ENCODE results near the gene ADD1.

ADD1 gene

DNA sequence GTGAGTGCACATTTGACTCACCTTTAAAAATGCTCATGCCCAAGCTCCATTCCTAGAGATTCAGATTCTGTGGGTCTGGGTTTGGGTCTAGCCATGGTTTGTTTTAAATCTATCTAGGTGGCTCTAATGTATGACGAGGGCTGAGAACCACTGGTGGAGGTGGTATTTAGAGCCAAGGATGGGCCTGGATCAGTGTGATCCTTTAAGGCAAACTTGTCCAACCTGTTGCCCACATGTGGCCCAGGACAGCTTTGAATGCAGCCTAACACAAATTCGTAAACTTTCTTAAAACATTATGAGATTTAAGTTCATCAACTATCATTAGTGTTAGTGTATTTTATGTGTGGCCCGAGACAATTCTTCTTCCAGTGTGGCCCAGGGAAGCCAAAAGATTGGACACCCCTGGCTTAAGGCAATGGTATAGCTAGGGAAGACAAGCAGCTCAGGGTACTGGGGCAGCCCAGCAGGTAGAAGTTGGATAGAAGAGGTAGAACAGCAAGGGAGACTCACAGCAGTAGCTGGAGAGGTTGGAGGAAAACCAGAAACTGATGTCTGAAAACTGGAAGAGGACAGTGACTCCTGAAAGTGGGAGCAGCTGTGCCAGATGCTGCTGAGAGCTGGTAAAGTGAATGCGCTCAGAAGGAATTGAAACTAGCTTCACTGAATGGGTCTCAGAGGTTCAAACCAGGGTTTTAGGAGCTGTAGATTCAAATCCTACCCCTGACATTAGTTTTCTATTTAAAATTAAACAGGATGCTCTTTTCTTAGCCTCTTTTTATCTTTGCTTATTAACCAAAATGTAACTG is 18.2 kb downstream of the ADD1 start:
- no peak for DNase-seq

DNA sequence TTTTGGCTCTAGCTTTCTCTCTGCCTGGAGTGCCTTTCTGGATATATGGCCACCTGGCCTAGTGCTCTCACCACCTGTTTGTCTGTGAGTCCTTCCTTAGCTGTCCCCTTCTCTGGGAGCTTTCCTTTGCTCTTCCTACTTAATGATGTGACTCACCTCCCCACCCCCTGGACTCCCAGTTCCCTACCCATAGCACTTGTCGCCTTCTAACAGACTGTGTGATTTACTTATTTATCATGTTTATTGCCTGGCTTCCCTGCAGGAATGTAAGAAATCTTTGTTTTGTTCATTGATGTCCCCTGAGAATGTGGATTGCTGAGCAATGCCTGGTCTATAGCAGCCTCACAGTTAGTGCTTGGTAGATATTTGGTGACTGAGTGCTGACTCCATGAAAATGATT is 18.9 kb downstream of the ADD1 start:
- no peak for DNase-seq

DNA sequence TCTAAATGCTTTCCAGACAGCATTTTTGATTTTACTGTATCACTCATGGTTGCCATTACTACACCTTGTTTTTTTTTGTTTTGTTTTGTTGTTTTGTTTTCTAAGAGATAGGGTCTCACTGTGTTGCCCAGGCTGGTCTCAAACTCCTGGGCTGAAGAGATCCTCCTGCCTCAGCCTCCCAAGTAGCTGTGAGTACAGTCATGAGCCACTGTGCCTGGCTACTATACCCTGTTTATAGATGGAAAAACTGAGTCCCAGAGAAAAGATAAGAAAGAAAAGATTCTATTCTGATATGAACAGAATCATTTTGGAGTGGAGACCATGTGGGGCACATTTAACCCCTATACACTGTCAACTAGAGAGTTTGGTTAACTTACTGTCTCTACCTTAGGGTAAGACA is 20.0 kb downstream of the ADD1 start:
- DNase-seq, result no peak

DNA sequence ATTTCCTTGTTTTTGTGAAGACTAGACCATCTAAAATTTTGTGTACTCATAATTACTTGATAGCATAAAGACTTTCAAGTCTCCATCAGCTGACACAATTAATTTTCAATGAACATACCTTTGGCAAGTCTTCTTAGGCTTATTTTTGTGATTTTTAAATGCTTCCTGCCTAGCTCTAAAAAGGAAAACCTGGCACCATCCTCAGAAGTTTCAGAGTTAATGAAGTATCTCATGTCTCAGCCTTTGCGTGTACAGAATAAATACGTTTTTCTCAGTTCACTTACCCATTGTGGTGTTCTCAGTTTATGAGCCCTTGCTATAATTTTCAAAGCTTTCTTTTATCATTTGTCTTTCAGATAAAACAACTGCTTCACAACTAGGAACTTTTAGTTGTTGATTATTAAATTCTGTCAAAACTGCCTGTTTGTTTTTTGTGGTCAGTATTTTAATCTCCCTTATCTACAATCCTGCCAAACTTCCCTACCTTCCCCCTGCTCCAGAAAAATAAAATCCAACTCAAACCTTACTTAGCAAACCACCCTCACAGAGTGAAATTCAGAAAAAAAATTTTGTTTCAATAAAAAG is 21.6 kb downstream of the ADD1 start:
- no peak for DNase-seq

DNA sequence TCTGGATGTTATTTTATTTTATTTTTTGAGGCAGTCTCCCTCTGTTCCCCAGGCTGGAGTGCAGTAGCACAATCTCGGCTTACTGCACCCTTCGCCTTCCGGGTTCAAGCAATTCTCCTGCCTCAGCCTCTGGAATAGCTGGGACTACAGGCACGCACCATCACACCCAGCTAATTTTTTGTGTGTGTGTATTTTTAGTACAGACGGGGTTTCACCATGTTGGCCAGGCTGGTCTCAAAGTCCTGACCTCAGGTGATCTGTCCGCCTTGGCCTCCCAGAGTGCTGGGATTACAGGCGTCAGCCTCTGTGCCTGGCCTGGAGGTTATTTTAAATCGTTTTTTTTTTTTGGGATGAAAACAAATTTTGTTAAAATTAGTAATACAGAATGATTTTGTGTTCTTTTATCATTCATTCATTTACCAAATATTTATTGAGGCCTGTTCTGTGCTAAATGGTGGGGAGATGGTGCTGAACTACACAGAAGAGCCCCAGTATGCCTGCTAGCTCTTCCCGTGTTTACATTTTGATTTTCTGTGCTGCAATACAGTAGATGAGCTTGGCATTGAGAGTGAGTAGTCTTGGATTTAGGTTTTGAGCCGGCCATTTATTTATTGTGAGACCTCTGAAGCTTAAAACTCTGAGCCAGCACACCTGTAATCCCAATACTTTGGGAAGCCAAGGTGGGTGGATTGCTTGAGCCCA is 22.7 kb downstream of the ADD1 start:
- DNase-seq, result no peak

DNA sequence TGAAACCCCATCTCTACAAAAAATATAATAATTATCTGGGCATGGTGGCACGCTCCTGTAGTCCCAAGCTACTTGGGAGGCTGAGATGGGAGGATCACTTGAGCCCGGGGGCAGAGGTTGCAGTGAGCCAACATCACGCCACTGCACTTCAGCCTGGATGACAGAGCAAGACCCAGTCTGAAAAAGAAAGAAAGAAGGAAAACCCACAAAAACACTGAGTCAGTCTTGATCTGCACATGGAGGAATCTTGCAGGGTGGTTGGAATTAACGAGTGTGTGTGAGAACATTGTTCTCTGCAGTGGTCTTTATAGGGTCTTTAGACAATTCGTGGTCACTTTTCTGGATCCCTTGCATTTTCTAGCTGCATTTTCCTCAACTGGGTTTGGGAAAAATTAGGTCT is 23.2 kb downstream of the ADD1 start:
- no peak for DNase-seq

DNA sequence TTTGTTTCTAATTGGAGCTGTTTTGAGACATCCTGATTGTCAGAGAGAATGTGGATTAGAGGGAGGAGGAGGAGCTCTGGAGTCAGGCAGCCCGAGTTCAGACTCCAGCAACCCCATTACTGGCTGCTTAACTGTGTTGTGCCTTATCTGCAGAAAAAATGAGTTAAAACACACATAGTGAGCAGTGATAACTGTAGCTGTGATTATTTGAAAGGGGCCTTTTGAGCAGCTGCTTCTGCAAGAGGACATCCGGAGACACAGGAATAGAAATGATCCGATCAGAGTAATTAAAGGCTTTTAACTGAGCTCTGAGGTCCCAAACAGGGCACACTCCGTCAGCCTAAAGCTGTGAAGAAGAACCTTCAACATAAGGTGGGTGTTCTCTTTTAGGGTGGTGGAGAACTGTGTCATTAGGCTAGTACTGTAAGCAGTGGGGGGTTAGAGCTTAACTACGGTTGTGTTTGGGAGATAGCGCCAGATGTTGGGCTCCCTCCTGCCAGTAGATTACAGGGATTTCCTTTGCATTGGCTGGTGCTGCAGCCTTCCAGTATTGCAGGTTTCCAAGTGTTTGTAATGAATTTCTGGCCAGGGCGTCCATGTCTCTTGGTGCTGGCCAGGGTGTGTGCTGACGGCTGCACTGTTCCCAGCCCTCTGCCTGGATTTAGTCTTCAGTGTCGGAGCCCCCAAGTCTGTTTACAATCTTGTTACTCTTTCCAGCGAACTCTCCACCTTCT is 24.3 kb downstream of the ADD1 start:
- DNase-seq, result no peak

DNA sequence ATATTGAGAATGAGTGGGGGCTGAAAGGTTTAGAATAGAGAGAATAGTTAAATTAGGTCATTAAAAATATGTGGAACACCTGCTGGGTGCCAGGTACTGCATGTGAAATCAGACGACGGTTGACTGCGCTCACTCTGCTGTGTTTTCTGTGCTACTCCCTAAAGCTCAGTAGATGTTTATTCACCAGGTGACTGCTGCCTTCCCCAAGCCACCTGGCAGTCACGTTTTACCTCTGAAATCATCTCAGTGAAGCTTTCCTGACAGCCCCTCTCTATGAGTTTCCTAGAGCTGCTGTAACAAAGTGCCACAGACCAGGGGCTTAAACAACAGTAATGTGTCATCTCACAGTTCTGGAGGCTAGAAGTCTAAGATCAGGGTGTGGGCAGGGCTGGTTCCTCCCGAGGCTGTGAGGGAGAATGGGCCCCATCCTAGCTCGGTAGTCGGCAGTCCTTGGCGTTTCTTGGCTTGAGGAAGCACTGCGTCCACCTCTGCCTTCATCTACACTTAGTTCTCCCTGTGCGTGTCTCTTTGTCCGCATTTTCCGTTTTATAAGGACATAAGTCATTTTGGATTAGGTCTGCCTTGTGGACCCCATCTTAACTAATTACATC is 25.3 kb downstream of the ADD1 start:
- no peak for DNase-seq

DNA sequence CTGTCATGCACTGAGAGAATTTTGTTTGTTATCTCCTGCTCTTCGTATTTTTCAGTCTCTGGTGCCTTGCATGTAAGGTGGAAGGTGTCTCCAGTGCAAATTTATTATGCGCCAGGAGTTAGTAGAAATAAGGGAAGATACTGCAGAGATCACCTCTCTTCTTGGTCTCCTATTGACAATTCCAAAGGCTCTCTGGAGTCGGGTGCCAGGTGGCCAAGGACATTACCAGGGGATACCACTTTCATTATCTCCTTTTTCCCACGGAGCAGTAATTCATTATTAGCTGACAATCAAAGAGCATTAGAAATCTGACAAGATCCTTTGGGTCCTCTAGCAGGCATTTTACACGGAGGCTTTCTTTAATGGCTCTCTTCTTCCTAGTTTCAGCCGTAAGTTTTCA is 26.0 kb downstream of the ADD1 start:
- no peak for DNase-seq

DNA sequence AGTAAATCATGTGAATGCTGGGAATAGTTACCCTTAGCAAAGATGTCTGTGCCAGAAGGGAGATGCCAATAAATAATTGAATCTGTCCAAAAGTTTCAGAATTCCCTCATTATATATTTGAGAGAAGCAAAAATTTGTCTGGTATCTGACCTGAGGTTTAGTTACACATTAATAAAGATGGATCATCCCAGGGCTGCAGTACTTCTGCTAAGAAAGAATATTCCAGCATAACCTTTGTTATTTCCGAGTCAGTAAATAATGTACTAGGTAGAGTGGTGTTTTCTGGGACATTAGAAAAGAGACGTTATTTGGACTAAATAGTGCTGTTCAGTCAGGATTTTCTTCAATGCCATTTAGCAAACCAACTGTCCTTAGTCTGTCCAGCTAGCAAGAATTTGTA is 26.4 kb downstream of the ADD1 start:
- no peak for DNase-seq

DNA sequence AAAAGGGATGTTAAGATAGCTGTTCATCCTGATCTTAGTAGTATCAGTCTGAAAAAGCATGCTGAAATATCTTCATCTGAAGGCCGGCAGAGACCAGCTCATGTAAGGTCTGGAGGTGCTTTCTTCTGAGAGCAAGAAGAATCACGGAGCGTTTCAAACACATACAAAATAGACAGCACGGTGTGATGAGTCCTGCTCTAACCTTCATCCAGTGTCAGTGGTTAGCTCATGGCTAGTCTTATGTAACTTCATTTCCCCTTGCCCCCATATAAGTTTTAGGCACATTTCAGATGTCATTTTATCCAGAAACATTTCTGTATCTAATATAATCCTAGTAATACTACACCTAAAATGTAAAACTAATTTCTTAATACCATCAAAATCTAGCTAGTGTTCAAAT is 27.8 kb downstream of the ADD1 start:
- DNase-seq, result no peak

DNA sequence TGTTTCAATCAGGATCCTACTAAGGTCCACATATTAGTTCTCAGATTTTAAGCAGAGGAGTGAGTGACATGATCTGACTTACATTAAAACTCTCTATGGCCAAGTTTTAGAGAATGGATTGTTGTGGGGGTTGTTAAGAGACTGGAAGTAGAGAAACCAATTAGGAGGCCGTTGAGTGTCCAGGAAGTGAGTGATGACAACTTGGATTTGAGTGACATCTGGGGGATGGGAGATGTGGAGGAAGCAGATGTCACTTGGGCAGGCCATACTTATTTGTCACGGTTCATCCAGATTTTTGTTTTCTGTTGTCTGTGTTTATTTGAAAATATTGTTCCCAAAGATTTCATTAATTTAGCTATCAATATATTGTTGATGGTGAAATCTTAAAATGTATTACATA is 28.3 kb downstream of the ADD1 start:
- no peak for DNase-seq

DNA sequence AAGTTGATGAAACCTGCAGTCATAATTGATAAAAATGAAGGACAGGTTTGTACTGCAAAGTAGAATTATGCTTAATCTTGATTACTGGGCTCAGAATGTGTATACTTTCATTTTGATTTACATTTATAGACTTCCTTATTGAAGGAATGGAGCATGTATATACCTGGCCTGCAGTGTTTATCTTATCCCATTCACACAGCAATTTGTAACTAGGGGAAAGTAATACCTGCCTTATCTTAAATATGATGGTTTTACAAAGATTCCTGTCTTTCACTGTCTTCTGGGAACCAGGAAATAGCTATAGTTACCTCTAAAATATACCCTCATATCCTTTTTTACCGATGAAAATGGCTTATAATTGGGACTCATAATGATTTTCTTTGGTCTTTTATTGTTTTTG is 29.7 kb downstream of the ADD1 start:
- DNase-seq, result no peak

DNA sequence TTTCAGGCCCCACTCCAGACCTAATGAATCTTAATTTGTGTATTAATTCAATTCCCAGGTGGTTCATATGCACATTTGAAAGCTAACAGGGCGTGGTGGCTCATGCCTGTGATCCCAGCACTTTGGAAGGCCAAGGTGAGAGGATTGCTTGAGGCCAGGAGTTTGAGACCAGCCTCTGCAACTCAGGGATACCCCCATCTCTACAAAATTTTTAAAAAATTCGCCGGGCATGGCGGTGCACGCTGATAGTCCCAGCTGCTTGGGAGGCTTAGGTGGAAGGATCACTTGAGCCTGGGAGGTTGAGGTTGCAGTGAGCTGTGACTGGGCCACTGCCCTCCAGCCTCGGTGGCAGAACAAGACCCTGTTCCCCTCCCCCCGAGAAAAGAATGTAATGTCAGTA is 31.2 kb downstream of the ADD1 start:
- DNase-seq, result no peak

DNA sequence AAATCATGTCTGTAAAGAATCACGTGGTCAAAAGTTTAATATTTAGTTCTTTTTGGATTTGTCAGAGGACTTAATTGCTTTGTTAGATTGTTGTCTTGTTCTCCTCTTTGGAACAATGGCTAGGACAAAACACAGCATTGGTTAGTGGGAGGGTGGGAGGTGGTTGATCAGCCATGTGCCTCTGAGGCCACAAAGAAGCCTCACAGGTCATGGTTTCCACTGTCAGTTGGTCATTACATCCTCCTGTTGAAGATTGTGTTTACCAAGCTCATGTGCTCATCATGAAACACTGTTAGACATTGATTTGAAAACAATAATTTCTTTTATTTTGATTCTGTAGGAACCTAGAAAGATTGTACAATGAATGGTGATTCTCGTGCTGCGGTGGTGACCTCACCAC is 31.9 kb downstream of the ADD1 start:
- no peak for DNase-seq

DNA sequence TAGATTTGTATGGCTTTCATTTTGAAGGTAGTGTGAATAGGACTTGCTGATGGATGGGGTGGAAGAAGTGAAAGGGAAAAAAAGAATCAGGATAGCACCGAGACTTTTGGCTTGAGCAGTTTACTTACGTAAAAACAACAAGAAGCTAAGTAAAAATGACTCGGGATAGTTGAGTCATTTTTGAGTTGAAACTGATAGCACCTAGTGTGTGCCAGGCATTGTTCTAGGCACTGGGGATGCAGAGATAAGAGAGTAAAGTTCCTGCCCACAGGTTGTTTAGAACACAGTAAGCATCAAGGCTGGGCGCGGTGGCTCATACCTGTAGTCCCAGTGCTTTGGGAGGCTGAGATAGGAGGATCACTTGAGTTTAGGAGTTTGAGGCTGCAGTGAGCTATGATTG is 34.7 kb downstream of the ADD1 start:
- DNase-seq, result no peak

DNA sequence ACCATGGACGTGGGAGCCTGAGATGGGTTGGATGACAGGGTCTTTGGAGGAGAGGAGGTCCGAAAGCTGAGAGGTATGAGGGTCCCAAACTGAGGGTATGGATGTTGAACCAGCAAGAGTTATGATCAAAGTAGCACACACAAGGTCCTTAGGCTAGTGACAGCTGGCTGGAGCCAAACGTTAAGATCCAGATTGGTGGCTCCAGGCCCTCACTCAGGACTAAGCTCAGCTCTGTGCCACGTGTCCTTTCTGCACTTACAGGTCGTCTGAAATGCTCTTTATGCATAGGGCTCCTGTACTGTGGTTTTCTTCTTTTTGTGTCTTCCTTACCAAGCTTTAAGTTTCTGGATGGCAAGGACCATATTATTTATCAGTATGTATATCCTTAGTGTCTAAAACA is 35.4 kb downstream of the ADD1 start:
- DNase-seq, result no peak

DNA sequence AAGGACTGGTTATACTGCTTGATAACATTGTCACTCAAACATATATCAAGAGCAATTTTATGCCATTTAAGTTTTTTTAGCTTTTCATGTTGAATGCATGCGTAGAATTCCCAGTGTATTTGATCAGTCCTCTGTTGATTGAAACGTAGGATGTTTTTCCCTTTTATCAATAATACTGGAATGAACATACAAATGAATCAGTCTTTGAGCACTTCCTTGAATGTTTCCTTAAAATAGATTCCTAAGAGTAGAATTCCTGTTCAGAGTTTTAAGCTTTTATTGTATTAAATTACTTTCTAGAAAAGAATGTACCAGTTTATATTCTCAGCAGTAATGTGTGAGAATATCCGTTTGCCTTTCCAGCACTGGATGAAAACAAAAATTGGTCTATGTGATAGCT is 37.8 kb downstream of the ADD1 start:
- no peak for DNase-seq

DNA sequence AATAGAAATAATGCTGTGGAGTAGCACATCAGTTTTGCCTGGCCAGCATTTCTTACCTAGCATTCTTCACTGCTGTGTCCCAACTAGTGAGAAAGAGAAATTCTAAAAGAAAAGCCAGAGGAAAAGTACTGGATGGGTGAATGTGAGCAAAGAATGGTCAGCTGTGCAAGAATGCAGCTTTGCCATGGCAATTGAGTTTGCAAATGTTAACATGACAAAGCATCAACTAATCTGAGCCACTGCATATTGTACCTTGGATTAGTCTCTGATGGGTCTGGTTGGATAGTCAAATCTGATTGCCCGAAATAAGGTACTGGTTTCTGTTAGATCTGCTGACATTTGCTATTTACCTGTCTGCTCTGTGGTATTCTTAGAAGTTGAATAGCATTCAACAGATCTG is 38.7 kb downstream of the ADD1 start:
- DNase-seq, result no peak

DNA sequence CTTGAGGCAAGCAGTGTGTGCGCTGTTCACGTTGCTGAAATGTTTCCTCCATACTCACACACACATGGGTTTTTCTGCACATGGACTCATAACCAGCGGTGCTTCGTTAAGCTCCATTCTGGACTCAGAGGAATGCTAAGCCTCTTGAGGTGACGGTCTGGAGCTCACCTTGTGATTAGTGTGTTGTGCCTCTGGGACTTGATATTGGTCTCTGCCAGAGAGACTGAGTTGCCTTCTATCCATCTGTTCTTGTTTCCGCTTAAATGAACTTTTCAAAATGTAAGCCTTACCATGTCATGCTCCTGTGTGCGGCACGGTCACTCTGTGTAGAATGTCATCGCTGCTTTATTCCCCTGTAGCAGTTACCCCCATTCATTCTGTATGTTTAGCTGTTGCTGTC is 42.5 kb downstream of the ADD1 start:
- no peak for DNase-seq

DNA sequence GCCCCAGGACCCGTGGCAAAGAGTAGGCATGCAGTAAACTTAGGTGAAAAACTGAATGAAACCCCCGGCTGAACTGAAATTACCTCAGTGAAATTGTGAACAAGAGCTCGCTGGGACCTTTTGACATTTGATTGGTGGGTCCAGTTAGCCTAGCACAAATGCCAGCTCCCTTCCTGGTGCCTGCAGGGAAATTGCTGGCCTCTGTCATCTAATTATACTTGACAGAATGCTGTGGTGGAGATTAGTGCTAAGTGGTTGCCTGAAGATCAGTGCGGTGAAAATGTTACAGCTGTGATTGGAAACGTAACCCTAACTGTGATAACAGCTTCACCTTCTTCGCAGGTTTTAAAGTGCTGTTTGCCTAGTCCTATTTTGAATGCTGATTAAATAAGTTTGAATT is 43.0 kb downstream of the ADD1 start:
- no peak for DNase-seq

DNA sequence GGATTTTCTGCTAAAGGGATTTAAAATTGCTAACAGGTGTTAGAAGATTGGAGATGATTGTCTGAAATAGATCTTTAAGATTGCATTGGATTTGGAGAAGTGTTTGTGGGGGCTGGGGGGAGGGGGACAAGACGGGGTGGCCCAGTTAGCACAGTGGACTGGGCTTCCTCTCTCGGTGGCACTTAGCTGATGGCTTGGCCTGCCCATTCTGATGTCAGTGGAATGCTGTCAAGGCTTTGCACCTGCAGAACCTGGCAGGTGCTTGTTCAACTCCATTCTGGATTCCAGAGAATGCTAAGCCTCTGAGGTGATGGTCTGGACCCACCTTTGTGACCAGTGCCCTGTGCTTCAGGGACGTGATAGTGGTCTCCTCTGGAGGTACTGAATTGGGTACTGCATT is 43.7 kb downstream of the ADD1 start:
- no peak for DNase-seq

DNA sequence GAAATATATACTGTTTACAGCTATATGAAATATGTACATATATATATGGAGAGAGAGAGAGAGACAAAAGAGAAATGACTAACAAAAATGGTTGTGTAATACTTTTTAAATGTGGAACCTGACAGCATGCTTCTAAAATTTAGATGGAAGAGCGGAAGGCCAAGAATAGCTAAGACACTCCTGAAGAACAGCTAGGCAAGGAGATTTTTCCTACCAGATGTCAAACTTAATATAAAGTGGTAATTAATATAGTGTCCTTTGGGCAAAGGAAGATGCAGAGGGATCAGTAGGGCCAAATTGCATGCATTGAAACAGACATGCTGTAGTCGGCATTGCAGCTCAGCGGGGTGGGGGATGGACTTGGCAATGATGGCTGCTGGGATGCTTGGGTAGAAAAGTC is 45.2 kb downstream of the ADD1 start:
- DNase-seq, result no peak
